ENCODE measurements around the gene HACD1. TPM values are rescaled to one million over a fixed set of nuclear protein-coding genes. Genes with fewer than 3 reads are reported as not detected.
"Not testable (repeated sequence)": the region's sequence is repeated elsewhere in the genome, so short reads cannot be mapped to it uniquely, and the experiment has no call there.

HACD1 gene
- total RNA-seq, 2 donors from 2014 or later: 3.4 to 16.6 TPM

DNA sequence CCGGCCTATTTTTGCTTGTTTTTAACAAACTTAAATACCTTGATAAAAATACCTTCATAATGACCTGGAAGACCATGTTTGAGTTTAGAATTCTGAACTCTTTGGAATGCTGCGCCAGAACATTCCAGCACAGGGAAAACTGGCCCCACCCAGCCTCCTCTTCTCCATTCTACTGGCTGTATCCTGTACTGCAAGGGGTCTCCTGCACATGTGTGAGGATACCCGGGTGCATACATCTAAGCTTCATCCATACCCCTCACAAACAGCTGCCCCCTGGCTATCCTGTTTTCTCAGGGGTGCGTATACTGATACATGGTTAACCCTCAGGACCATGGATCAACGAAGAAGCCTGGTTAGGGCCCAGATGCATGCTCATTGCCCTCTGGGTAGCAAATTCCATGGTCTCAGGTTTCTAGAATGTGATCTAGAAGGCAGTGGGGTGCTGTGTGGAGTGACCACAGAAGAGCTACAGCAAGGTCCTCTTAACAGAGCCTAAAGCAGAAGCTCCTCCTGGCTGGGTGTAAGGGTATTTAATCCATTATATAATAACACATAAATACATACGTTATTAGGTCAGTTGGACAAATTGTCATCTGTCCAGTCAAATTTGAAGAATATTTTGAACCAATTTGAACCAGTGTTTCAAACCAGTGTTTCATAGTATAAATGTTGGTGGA, 26.1 kb downstream of the HACD1 start:
- Histone ChIP-seq H3K27me3 (no peaks in the 10 kb centered on the region), H3K4me3 (no peak overlapping the region), H3K27ac (no peak overlapping the region), H3K36me3 (no peaks in the 10 kb centered on the region), H3K9me3 (no peaks in the 10 kb centered on the region), H3K4me1 (no peaks in the 10 kb centered on the region), H3K9ac (ENCODE audit: low read depth in 2 of 2, low read length in 2 of 2) (no peak overlapping the region)
- DNase-seq: no peak
- intact Hi-C loops (cut with DNase I): no loop called here
- TF ChIP-seq, protein P1, sequence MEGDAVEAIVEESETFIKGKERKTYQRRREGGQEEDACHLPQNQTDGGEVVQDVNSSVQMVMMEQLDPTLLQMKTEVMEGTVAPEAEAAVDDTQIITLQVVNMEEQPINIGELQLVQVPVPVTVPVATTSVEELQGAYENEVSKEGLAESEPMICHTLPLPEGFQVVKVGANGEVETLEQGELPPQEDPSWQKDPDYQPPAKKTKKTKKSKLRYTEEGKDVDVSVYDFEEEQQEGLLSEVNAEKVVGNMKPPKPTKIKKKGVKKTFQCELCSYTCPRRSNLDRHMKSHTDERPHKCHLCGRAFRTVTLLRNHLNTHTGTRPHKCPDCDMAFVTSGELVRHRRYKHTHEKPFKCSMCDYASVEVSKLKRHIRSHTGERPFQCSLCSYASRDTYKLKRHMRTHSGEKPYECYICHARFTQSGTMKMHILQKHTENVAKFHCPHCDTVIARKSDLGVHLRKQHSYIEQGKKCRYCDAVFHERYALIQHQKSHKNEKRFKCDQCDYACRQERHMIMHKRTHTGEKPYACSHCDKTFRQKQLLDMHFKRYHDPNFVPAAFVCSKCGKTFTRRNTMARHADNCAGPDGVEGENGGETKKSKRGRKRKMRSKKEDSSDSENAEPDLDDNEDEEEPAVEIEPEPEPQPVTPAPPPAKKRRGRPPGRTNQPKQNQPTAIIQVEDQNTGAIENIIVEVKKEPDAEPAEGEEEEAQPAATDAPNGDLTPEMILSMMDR (IDR thresholded peaks at IDR 0.05): no peak

GRCh38 chr10:17589316-17589715, 27.9 kb downstream of the HACD1 start:
- H3K4me1 ChIP-seq; H3K9me3 ChIP-seq; intact Hi-C loops (cut with DNase I); H3K27ac ChIP-seq; H3K4me3 ChIP-seq; H3K9ac ChIP-seq (ENCODE audit: low read depth in 2 of 2, low read length in 2 of 2); DNase-seq; H3K27me3 ChIP-seq; H3K36me3 ChIP-seq: not testable (repeated sequence)

GRCh38 chr10:17588420-17588819, 28.8 kb downstream of the HACD1 start:
- no peaks in the 10 kb centered on the region for H3K4me1 ChIP-seq
- intact Hi-C loops (cut with DNase I): no loop called here
- TF ChIP-seq, protein P1 (IDR thresholded peaks at IDR 0.05): no peak
- DNase-seq: no peak
- no peaks in the 10 kb centered on the region for H3K36me3 ChIP-seq
- no peak overlapping the region for H3K27ac ChIP-seq
- H3K9me3 ChIP-seq: no peaks in the 10 kb centered on the region
- no peak overlapping the region for H3K4me3 ChIP-seq
- no peak overlapping the region for H3K9ac ChIP-seq (ENCODE audit: low read depth in 2 of 2, low read length in 2 of 2)
- no peaks in the 10 kb centered on the region for H3K27me3 ChIP-seq

DNA sequence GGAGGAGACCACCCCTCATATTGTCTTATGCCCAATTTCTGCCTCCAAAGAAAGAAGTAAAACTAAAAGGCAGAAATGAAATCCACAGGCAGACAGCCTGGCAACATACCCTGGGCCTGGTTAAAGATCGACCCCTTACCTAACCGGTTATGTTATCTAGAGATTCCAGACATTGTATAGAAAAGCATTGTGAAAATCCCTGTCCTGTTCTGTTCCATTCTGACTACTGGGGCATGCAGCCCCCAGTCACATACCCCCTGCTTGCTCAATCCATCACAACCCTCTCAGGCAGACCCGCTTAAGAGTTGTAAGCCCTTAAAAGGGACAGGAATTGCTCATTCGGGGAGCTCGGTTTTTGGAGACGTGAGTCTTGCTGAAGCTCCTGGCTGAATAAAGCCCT, 29.9 kb downstream of the HACD1 start:
- H3K4me3 ChIP-seq; H3K36me3 ChIP-seq; H3K9me3 ChIP-seq; DNase-seq; intact Hi-C loops (cut with DNase I); H3K27ac ChIP-seq; H3K27me3 ChIP-seq; H3K9ac ChIP-seq (ENCODE audit: low read depth in 2 of 2, low read length in 2 of 2); H3K4me1 ChIP-seq: not testable (repeated sequence)

DNA sequence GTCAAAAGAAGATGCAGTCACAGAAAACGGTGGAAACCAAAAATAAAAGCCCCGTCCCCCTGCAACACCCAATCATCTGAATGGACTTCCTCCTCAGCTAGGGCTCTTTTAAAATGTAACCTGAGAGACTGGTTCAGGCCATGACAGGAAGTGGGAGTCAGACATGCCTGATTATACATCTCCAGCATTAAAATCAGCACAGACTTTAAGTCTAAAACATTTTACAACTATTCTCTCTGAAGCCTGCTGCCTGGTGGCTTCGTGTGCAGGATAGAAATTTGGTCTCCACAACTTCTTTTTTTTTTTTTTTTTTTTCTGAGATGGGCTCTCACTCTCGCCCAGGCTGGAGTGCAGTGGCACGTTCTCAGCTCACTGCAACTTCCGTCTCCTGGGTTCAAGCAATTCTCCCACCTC, 30.3 kb downstream of the HACD1 start:
- H3K9ac ChIP-seq (ENCODE audit: low read depth in 2 of 2, low read length in 2 of 2): no peak overlapping the region
- H3K4me1 ChIP-seq: no peaks in the 10 kb centered on the region
- H3K27me3 ChIP-seq: no peaks in the 10 kb centered on the region
- intact Hi-C loops (cut with DNase I): no loop called here
- no peak overlapping the region for H3K27ac ChIP-seq
- TF ChIP-seq, protein P1 (IDR thresholded peaks at IDR 0.05): no peak
- no peaks in the 10 kb centered on the region for H3K36me3 ChIP-seq
- no peak for DNase-seq
- H3K4me3 ChIP-seq: no peak overlapping the region
- no peaks in the 10 kb centered on the region for H3K9me3 ChIP-seq

DNA sequence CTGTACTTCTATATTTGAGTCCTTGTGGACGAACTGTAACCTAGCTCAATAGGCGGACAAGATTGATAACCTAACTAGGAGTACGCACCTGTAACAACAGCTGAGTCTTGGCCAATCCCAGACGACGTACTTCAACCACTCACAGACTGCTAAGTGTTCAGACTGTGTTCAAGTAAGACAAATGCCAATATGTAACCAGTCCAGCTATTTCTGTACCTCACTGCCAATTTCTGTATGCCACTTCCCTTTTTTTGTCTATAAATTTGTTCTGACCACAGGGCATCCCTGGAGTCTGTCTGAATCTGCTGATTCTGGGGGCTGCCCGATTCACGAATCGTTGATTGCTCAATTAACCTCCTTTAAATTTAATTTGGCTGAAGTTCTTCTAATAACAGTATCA, 32.2 kb downstream of the HACD1 start:
- no peaks in the 10 kb centered on the region for H3K27me3 ChIP-seq
- H3K9ac ChIP-seq (ENCODE audit: low read depth in 2 of 2, low read length in 2 of 2): no peak overlapping the region
- no peak overlapping the region for H3K4me3 ChIP-seq
- TF ChIP-seq, protein P1 (IDR thresholded peaks at IDR 0.05): no peak
- H3K27ac ChIP-seq: no peak overlapping the region
- H3K36me3 ChIP-seq: no peaks in the 10 kb centered on the region
- DNase-seq: no peak
- H3K4me1 ChIP-seq: no peaks in the 10 kb centered on the region
- no peaks in the 10 kb centered on the region for H3K9me3 ChIP-seq
- intact Hi-C loops (cut with DNase I): no loop called here
